ENCODE results near the gene EIF2A. TPM values are rescaled to one million over a fixed set of nuclear protein-coding genes. Genes with fewer than 3 reads are reported as not detected.

Gene EIF2A
- total and polyA plus RNA-seq, 2 of the 13 experiments (the other 11 are each of a cell fraction or from before 2014, with no cell fraction given) = 124 to 139 TPM

- H4K20me1 ChIP-seq (ENCODE audit: insufficient read depth, low read length) = no peaks in the 10 kb centered on the region
- H3K4me1 ChIP-seq (ENCODE audit: insufficient read depth, low read length) = peaks cover 14% of the 10 kb centered on the region
- in situ Hi-C loops (cut with HindIII; ENCODE audit: extremely low pct_ligation_motif_present, low pct_unique_long_range_greater_than_20kb) (no loop called here), intact Hi-C loops (cut with micrococcal nuclease; ENCODE audit: unreplicated experiment) (loop anchor here (2.0 kb wide), 1 partner anchor 15 kb away; no protein-coding TSS in a partner anchor)
- no peak for FAIRE-seq
- H3K9me3 ChIP-seq (ENCODE audit: low read length) = no peaks in the 10 kb centered on the region
- H3K27ac ChIP-seq (ENCODE audit: extremely low read length, insufficient read depth, low read length) = no peak overlapping the region
- H3K36me3 ChIP-seq (replicated peaks in 1 of 2; ENCODE audit: control insufficient read depth in 1 of 2, insufficient read depth in 2 of 2, low read length in 2 of 2) = peaks cover 3 to 25% of the 10 kb centered on the region in 2 experiments
- DNase-seq (ENCODE audit: low spot score) = no peak
- no peak overlapping the region for H3K4me3 ChIP-seq (replicated peaks in 1 of 3; ENCODE audit: insufficient read depth in 1 of 3, low read depth in 2 of 3, low read length in 3 of 3)
- ATAC-seq = no peak
- ChIA-PET CTCF (ENCODE audit: low intra/inter-chr PET ratio, low total read pairs) (no interaction called here), POLR2A (no interaction called here)
- 97% methylated on average over 1 of the region's 1 CpG for WGBS (ENCODE audit: low lambda C conversion rate)
- TF ChIP-seq FIP1L1 (IDR thresholded peaks at IDR 0.05; ENCODE audit: borderline replicate concordance, insufficient read depth, low read depth, low read length) (no peak), POGZ (CRISPR knock-in tag; IDR thresholded peaks at IDR 0.05) (no peak), ZNF546 (CRISPR knock-in tag; conservative IDR thresholded peaks at IDR 0.05) (no peak), KLF9 (CRISPR knock-in tag; IDR thresholded peaks at IDR 0.05; ENCODE audit: low read depth) (no peak), DRAP1 (CRISPR knock-in tag; IDR thresholded peaks at IDR 0.05) (no peak), ZNF331 (CRISPR knock-in tag; IDR thresholded peaks at IDR 0.05) (no peak), PRDM10 (CRISPR knock-in tag; IDR thresholded peaks at IDR 0.05; ENCODE audit: low read depth) (no peak), ETS1 (CRISPR knock-in tag; IDR thresholded peaks at IDR 0.05) (no peak), TERF1 (CRISPR knock-in tag; IDR thresholded peaks at IDR 0.05) (no peak), THYN1 (CRISPR knock-in tag; IDR thresholded peaks at IDR 0.05; ENCODE audit: borderline replicate concordance, low read depth) (no peak), ATF5 (CRISPR knock-in tag; IDR thresholded peaks at IDR 0.05; ENCODE audit: low read depth) (no peak), ZNF749 (CRISPR knock-in tag; IDR thresholded peaks at IDR 0.05; ENCODE audit: borderline replicate concordance) (no peak), HOMEZ (CRISPR knock-in tag; IDR thresholded peaks at IDR 0.05; ENCODE audit: low read depth) (no peak), GTF3A (CRISPR knock-in tag; conservative IDR thresholded peaks at IDR 0.05) (no peak), DNMT3B (CRISPR knock-in tag; conservative IDR thresholded peaks at IDR 0.05) (no peak)
- H3K4me2 ChIP-seq (ENCODE audit: low read depth, low read length) = no peak overlapping the region
- no peaks in the 10 kb centered on the region for H3K27me3 ChIP-seq (ENCODE audit: control insufficient read depth in 1 of 2, insufficient read depth in 2 of 2, low read length in 2 of 2)
- no peak overlapping the region for H3K9ac ChIP-seq (ENCODE audit: insufficient read depth, low read depth, low read length)
- BruUV-seq (replicated peaks) = no TSS peak
- H2AFZ ChIP-seq (ENCODE audit: low read length) = no peak overlapping the region
- peaks cover 22% of the 10 kb centered on the region for H3K79me2 ChIP-seq (ENCODE audit: insufficient read depth, low read length)
Observed at GRCh38 chr3:150623945-150624344, 77.4 kb downstream of the EIF2A start.
